HG02840 (cell line): Measurements from ENCODE around the gene CEP112.

ENCODE experiments used
- ATAC-seq: cut with Tn5 transposase; IDR thresholded peaks from one replicate; pipeline ENCODE4 v1.9.1; 2021; ENCODE audit warnings: mild to moderate bottlenecking, moderate library complexity, moderate number of reproducible peaks; ENCODE audit not compliant: unreplicated experiment, low FRiP score

The CEP112 gene

GRCh38 chr17:66211047-66211810 is 19.3 kb upstream of the CEP112 start:
- ATAC-seq: no peak

- ATAC-seq: no peak
Measured at GRCh38 chr17:66210208-66210574, 18.3 kb upstream of the CEP112 start.

- ATAC-seq: no peak
Measured at GRCh38 chr17:66207936-66208335, 16.0 kb upstream of the CEP112 start.

- no peak for ATAC-seq
Measured at GRCh38 chr17:66203274-66204015, 11.5 kb upstream of the CEP112 start.

- no peak for ATAC-seq
Measured at GRCh38 chr17:66200685-66201092, 8.8 kb upstream of the CEP112 start.

GRCh38 chr17:66198242-66198641 is 6.3 kb upstream of the CEP112 start:
- no peak for ATAC-seq

- ATAC-seq: no peak
Measured at GRCh38 chr17:66192378-66192687, 400 bp upstream of the CEP112 start.

GRCh38 chr17:66190738-66191592 is 968 bp downstream of the CEP112 start:
- ATAC-seq: no peak

GRCh38 chr17:66187718-66188117 is 4.2 kb downstream of the CEP112 start:
- no peak for ATAC-seq

- no peak for ATAC-seq
Measured at GRCh38 chr17:66185862-66186261, 6.1 kb downstream of the CEP112 start.

- no peak for ATAC-seq
Measured at GRCh38 chr17:66184392-66184791, 7.5 kb downstream of the CEP112 start.

- no peak for ATAC-seq
Measured at GRCh38 chr17:66183529-66183928, 8.4 kb downstream of the CEP112 start.

GRCh38 chr17:66178642-66179041 is 13.3 kb downstream of the CEP112 start:
- ATAC-seq: no peak

GRCh38 chr17:66177048-66177447 is 14.9 kb downstream of the CEP112 start:
- ATAC-seq: no peak

- ATAC-seq: no peak
Measured at GRCh38 chr17:66175892-66176291, 16.0 kb downstream of the CEP112 start.

- no peak for ATAC-seq
Measured at GRCh38 chr17:66172691-66173223, 19.2 kb downstream of the CEP112 start.

- no peak for ATAC-seq
Measured at GRCh38 chr17:66172144-66172543, 19.8 kb downstream of the CEP112 start.

GRCh38 chr17:66171692-66172091 is 20.2 kb downstream of the CEP112 start:
- ATAC-seq: no peak

- ATAC-seq: no peak
Measured at GRCh38 chr17:66171172-66171571, 20.8 kb downstream of the CEP112 start.

GRCh38 chr17:66169839-66170238 is 22.1 kb downstream of the CEP112 start:
- no peak for ATAC-seq
